HEK293 (cell line): Measurements from ENCODE around the gene DRC3.

Source experiments
- CTCF ChIA-PET: fragments of 350-600 bp; formaldehyde crosslinking; extraction: SDS; loops from one replicate; lab custom pipeline; 2021; ENCODE audit warnings: antibody characterized with exemption; lab: Yijun Ruan, JAX
- POLR2A ChIA-PET: fragments of 300-600 bp; formaldehyde crosslinking; extraction: SDS; loops from one replicate; lab custom pipeline; 2020; ENCODE audit warnings: antibody characterized with exemption, inconsistent platforms; lab: Yijun Ruan, JAX
- H3K27ac ChIP-seq: fragments of 200-500 bp; sonication (Bioruptor generic); 2 replicates; pipeline ENCODE4 v1.5.1; 2014; ENCODE audit warnings: low read depth, low read length, control low read depth, inconsistent platforms; ENCODE audit errors: extremely low read depth
- H3K36me3 ChIP-seq, 2 experiments: fragments of 200-500 bp in 1 of 2; sonication (Bioruptor generic) in 1 of 2; 1 replicate in 1 of 2; 2 replicates in 1 of 2; pipeline ENCODE4 v1.5.1; 2014 to 2017; ENCODE audit warnings: inconsistent platforms in 2 of 2, low read length in 2 of 2; ENCODE audit not compliant: control insufficient read depth in 2 of 2, insufficient read depth in 1 of 2
- H3K4me1 ChIP-seq: fragments of 200-500 bp; sonication (Bioruptor generic); 2 replicates; pipeline ENCODE4 v1.5.1; 2014; ENCODE audit warnings: mild to moderate bottlenecking, low read length, inconsistent platforms; ENCODE audit not compliant: control insufficient read depth, insufficient read depth
- H3K4me3 ChIP-seq: 2 replicates; pipeline ENCODE4 v1.5.1; 2011; ENCODE audit warnings: low read depth, mild to moderate bottlenecking, control low read depth, low read length, moderate library complexity
- H3K9me3 ChIP-seq: fragments of 200-500 bp; sonication (Bioruptor generic); 2 replicates; pipeline ENCODE4 v1.5.1; 2014; ENCODE audit warnings: low read depth, low read length, inconsistent platforms; ENCODE audit not compliant: control insufficient read depth, insufficient read depth
- FEZF1 ChIP-seq: fragments of 450-650 bp; formaldehyde crosslinking; IDR thresholded peaks from 2 replicates; pipeline ENCODE4 v1.5.1; 2016; ENCODE audit warnings: missing biosample characterization, missing genetic modification characterization
- GLI4 ChIP-seq: fragments of 450-650 bp; formaldehyde crosslinking; IDR thresholded peaks from 2 replicates; pipeline ENCODE4 v1.5.1; 2016; ENCODE audit warnings: missing biosample characterization, missing genetic modification characterization
- PRDM1 ChIP-seq: fragments of 450-650 bp; formaldehyde crosslinking; IDR thresholded peaks from 2 replicates; pipeline ENCODE4; 2016; ENCODE audit warnings: missing biosample characterization, missing genetic modification characterization
- PRDM6 ChIP-seq: fragments of 450-650 bp; formaldehyde crosslinking; IDR thresholded peaks from 2 replicates; pipeline ENCODE4 v1.5.1; 2017; ENCODE audit warnings: missing biosample characterization, missing genetic modification characterization
- RBAK ChIP-seq: fragments of 450-650 bp; formaldehyde crosslinking; IDR thresholded peaks from 2 replicates; pipeline ENCODE4 v1.5.1; 2016; ENCODE audit warnings: missing biosample characterization, missing genetic modification characterization
- ZBTB10 ChIP-seq: fragments of 450-650 bp; formaldehyde crosslinking; IDR thresholded peaks from 2 replicates; pipeline ENCODE4 v1.5.1; 2016; ENCODE audit warnings: missing biosample characterization, missing genetic modification characterization
- ZBTB26 ChIP-seq: fragments of 450-650 bp; formaldehyde crosslinking; optimal IDR thresholded peaks from 2 replicates; pipeline ENCODE3; 2016; ENCODE audit warnings: missing biosample characterization, mild to moderate bottlenecking, missing genetic modification characterization
- ZNF211 ChIP-seq: fragments of 450-650 bp; formaldehyde crosslinking; IDR thresholded peaks from 2 replicates; pipeline ENCODE4 v1.5.1; 2016; ENCODE audit warnings: low read depth, missing biosample characterization, missing genetic modification characterization
- ZNF248 ChIP-seq: fragments of 450-650 bp; formaldehyde crosslinking; IDR thresholded peaks from 2 replicates; pipeline ENCODE4 v1.5.1; 2017; ENCODE audit warnings: missing biosample characterization, missing genetic modification characterization
- ZNF488 ChIP-seq: fragments of 450-650 bp; formaldehyde crosslinking; IDR thresholded peaks from 2 replicates; pipeline ENCODE4 v1.5.1; 2016; ENCODE audit warnings: missing biosample characterization, missing genetic modification characterization
- ZNF513 ChIP-seq: fragments of 450-650 bp; IDR thresholded peaks from 2 replicates; pipeline ENCODE4 v1.5.1; 2018; ENCODE audit warnings: missing biosample characterization, missing genetic modification characterization
- ZNF561 ChIP-seq: fragments of 450-650 bp; IDR thresholded peaks from 2 replicates; pipeline ENCODE4 v1.5.1; 2018; ENCODE audit warnings: missing biosample characterization, missing genetic modification characterization, borderline replicate concordance

Gene DRC3

DNA sequence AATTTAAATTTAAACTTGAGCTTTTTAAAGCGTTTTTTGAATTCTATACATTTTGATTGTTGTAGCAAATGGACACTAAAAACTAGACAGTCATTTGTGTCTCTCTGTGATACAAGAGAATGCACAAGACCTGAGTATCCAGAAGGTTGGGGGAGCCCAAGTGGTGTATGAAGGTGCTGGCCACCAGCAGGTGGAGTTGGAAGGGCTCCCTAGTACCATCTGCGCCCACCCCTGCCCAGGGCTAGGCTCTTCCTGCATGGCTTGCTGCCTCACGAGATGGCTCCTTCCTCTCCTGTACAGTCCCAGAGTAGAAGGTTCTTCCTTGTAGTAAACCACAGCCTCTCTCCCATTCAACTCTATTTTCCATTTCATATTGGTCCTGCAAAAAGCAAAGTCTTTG lies 83.6 kb downstream of the DRC3 start:
- Histone ChIP-seq H3K27ac (no peak overlapping the region), H3K4me1 (no peaks in the 10 kb centered on the region), H3K4me3 (no peak overlapping the region), H3K9me3 (no peaks in the 10 kb centered on the region), H3K36me3 (peaks cover 47 to 70% of the 10 kb centered on the region in 2 experiments)
- no peak for TF ChIP-seq GLI4 (tag by site-specific recombination)
- no peak for TF ChIP-seq ZBTB26
- TF ChIP-seq FEZF1 (tag by site-specific recombination): no peak
- no peak for TF ChIP-seq ZBTB10 (tag by site-specific recombination)
- TF ChIP-seq ZNF248 (tag by site-specific recombination): no peak
- TF ChIP-seq ZNF513: no peak
- TF ChIP-seq RBAK (tag by site-specific recombination): no peak
- TF ChIP-seq PRDM6: no peak
- ChIA-PET POLR2A (no interaction called here), CTCF (interaction anchor here (1.0 kb wide), 1 partner anchor 37 kb away, joined by 3 read pairs; no protein-coding TSS in a partner anchor)

- ChIA-PET CTCF (interaction anchor here (1.2 kb wide), 1 partner anchor 140 kb away, joined by 3 read pairs; no protein-coding TSS in a partner anchor), POLR2A (no interaction called here)
- Histone ChIP-seq H3K9me3 (no peaks in the 10 kb centered on the region), H3K36me3 (peaks cover 66 to 79% of the 10 kb centered on the region in 2 experiments), H3K4me3 (no peak overlapping the region), H3K4me1 (no peaks in the 10 kb centered on the region), H3K27ac (no peak overlapping the region; the same call in 1 of the 2 replicates)
- TF ChIP-seq ZNF488 (tag by site-specific recombination) (no peak), PRDM6 (no peak), ZNF211 (tag by site-specific recombination) (no peak), PRDM1 (tag by site-specific recombination) (no peak), ZNF561 (tag by site-specific recombination) (no peak)
Measured at GRCh38 chr17:18059283-18059682, 86.6 kb downstream of the DRC3 start.
